HEK293 (cell line): Measurements from ENCODE around the gene UBA6.

ENCODE experiments used
- CTCF ChIA-PET: fragments of 350-600 bp; formaldehyde crosslinking; extraction: SDS; loops from one replicate; lab custom pipeline; 2021; ENCODE audit warnings: antibody characterized with exemption; lab: Yijun Ruan, JAX
- POLR2A ChIA-PET: fragments of 300-600 bp; formaldehyde crosslinking; extraction: SDS; loops from one replicate; lab custom pipeline; 2020; ENCODE audit warnings: antibody characterized with exemption, inconsistent platforms; lab: Yijun Ruan, JAX
- H3K27ac ChIP-seq: fragments of 200-500 bp; sonication (Bioruptor generic); 2 replicates; pipeline ENCODE4 v1.5.1; 2014; ENCODE audit warnings: low read depth, low read length, control low read depth, inconsistent platforms; ENCODE audit errors: extremely low read depth
- H3K36me3 ChIP-seq, 2 experiments: fragments of 200-500 bp in 1 of 2; sonication (Bioruptor generic) in 1 of 2; 1 replicate in 1 of 2; 2 replicates in 1 of 2; pipeline ENCODE4 v1.5.1; 2014 to 2017; ENCODE audit warnings: inconsistent platforms in 2 of 2, low read length in 2 of 2; ENCODE audit not compliant: control insufficient read depth in 2 of 2, insufficient read depth in 1 of 2
- H3K4me1 ChIP-seq: fragments of 200-500 bp; sonication (Bioruptor generic); 2 replicates; pipeline ENCODE4 v1.5.1; 2014; ENCODE audit warnings: mild to moderate bottlenecking, low read length, inconsistent platforms; ENCODE audit not compliant: control insufficient read depth, insufficient read depth
- H3K4me3 ChIP-seq: 2 replicates; pipeline ENCODE4 v1.5.1; 2011; ENCODE audit warnings: low read depth, mild to moderate bottlenecking, control low read depth, low read length, moderate library complexity
- H3K9me3 ChIP-seq: fragments of 200-500 bp; sonication (Bioruptor generic); 2 replicates; pipeline ENCODE4 v1.5.1; 2014; ENCODE audit warnings: low read depth, low read length, inconsistent platforms; ENCODE audit not compliant: control insufficient read depth, insufficient read depth
- EGR2 ChIP-seq: fragments of 450-650 bp; formaldehyde crosslinking; IDR thresholded peaks from 2 replicates; pipeline ENCODE4 v1.5.1; 2016; ENCODE audit warnings: low read depth, missing biosample characterization, missing genetic modification characterization
- HIC1 ChIP-seq: fragments of 450-650 bp; formaldehyde crosslinking; IDR thresholded peaks from 2 replicates; pipeline ENCODE4 v1.5.1; 2016; ENCODE audit warnings: missing biosample characterization, missing genetic modification characterization
- HOXA7 ChIP-seq: sonication (generic); formaldehyde crosslinking; IDR thresholded peaks from 2 replicates; pipeline ENCODE4 v1.8.1; 2022; ENCODE audit warnings: missing genetic modification reagents, borderline replicate concordance
- IKZF3 ChIP-seq: fragments of 450-650 bp; IDR thresholded peaks from 2 replicates; pipeline ENCODE4 v1.5.0; 2018; ENCODE audit warnings: missing biosample characterization, mild to moderate bottlenecking, missing genetic modification characterization, moderate library complexity
- YY1 ChIP-seq: fragments of 450-650 bp; formaldehyde crosslinking; IDR thresholded peaks from 2 replicates; pipeline ENCODE4 v1.5.1; 2018; ENCODE audit warnings: missing biosample characterization, missing genetic modification characterization
- ZBTB1 ChIP-seq: fragments of 450-650 bp; formaldehyde crosslinking; IDR thresholded peaks from 2 replicates; pipeline ENCODE4 v1.5.1; 2016; ENCODE audit warnings: missing biosample characterization, missing genetic modification characterization
- ZNF2 ChIP-seq: fragments of 450-650 bp; formaldehyde crosslinking; IDR thresholded peaks from 2 replicates; pipeline ENCODE4 v1.5.1; 2016; ENCODE audit warnings: missing biosample characterization, missing genetic modification characterization
- ZNF221 ChIP-seq: fragments of 450-650 bp; formaldehyde crosslinking; IDR thresholded peaks from 2 replicates; pipeline ENCODE4 v1.5.1; 2017; ENCODE audit warnings: missing biosample characterization, missing genetic modification characterization, borderline replicate concordance
- ZNF223 ChIP-seq: fragments of 450-650 bp; formaldehyde crosslinking; IDR thresholded peaks from 2 replicates; pipeline ENCODE4 v1.5.1; 2016; ENCODE audit warnings: missing biosample characterization, missing genetic modification characterization
- ZNF26 ChIP-seq: fragments of 450-650 bp; formaldehyde crosslinking; IDR thresholded peaks from 2 replicates; pipeline ENCODE4 v1.5.1; 2016; ENCODE audit warnings: missing biosample characterization, missing genetic modification characterization
- ZNF302 ChIP-seq: fragments of 450-650 bp; formaldehyde crosslinking; IDR thresholded peaks from 2 replicates; pipeline ENCODE4 v1.5.1; 2016; ENCODE audit warnings: missing biosample characterization, missing genetic modification characterization, low read depth
- ZNF37A ChIP-seq: fragments of 450-650 bp; IDR thresholded peaks from 2 replicates; pipeline ENCODE4 v1.5.1; 2018; ENCODE audit warnings: missing biosample characterization, missing genetic modification characterization
- ZNF404 ChIP-seq: fragments of 450-650 bp; formaldehyde crosslinking; IDR thresholded peaks from 2 replicates; pipeline ENCODE4 v1.5.1; 2017; ENCODE audit warnings: missing biosample characterization, missing genetic modification characterization
- ZNF501 ChIP-seq: fragments of 450-650 bp; formaldehyde crosslinking; IDR thresholded peaks from 2 replicates; pipeline ENCODE4 v1.5.1; 2016; ENCODE audit warnings: missing biosample characterization, missing genetic modification characterization
- ZNF596 ChIP-seq: fragments of 450-650 bp; IDR thresholded peaks from 2 replicates; pipeline ENCODE4 v1.5.0; 2018; ENCODE audit warnings: missing biosample characterization, mild to moderate bottlenecking, missing genetic modification characterization, moderate library complexity
- ZNF660 ChIP-seq: fragments of 450-650 bp; IDR thresholded peaks from 2 replicates; pipeline ENCODE4 v1.5.1; 2018; ENCODE audit warnings: missing biosample characterization, mild to moderate bottlenecking, missing genetic modification characterization
- ZNF670 ChIP-seq: fragments of 450-650 bp; formaldehyde crosslinking; IDR thresholded peaks from 2 replicates; pipeline ENCODE4 v1.5.1; 2016; ENCODE audit warnings: missing biosample characterization, missing genetic modification characterization, low read depth
- ZNF692 ChIP-seq: fragments of 450-650 bp; formaldehyde crosslinking; IDR thresholded peaks from 2 replicates; pipeline ENCODE4 v1.5.1; 2016; ENCODE audit warnings: missing biosample characterization, missing genetic modification characterization
- ZSCAN18 ChIP-seq: fragments of 450-650 bp; formaldehyde crosslinking; IDR thresholded peaks from 2 replicates; pipeline ENCODE4 v1.5.1; 2016; ENCODE audit warnings: missing biosample characterization, missing genetic modification characterization
- ZSCAN5A ChIP-seq: fragments of 450-650 bp; formaldehyde crosslinking; IDR thresholded peaks from 2 replicates; pipeline ENCODE4 v1.5.1; 2016; ENCODE audit warnings: missing biosample characterization, missing genetic modification characterization

UBA6 gene

GRCh38 chr4:67743194-67743593, 42.2 kb upstream of the UBA6 start (continued):
- TF ChIP-seq ZNF223 (no peak), ZNF670 (tag by site-specific recombination) (no peak), ZNF26 (tag by site-specific recombination) (no peak), ZNF37A (no peak), EGR2 (tag by site-specific recombination) (no peak), HIC1 (tag by site-specific recombination) (no peak), ZNF2 (tag by site-specific recombination) (no peak), ZNF596 (tag by site-specific recombination) (no peak), ZNF660 (tag by site-specific recombination) (no peak)

- TF ChIP-seq ZNF2 (tag by site-specific recombination) = no peak
- TF ChIP-seq ZSCAN18 (tag by site-specific recombination) = no peak
- no peak for TF ChIP-seq YY1 (tag by site-specific recombination)
- no peak for TF ChIP-seq HOXA7 (CRISPR knock-in tag)
- no peak for TF ChIP-seq ZNF221 (tag by site-specific recombination)
- TF ChIP-seq ZBTB1 (tag by site-specific recombination) = no peak
- TF ChIP-seq IKZF3 (tag by site-specific recombination) = no peak
- TF ChIP-seq ZNF501 = no peak
- no peak for TF ChIP-seq ZSCAN5A (tag by site-specific recombination)
- TF ChIP-seq ZNF302 (tag by site-specific recombination) = no peak
- TF ChIP-seq ZNF404 (tag by site-specific recombination) = no peak
- no peak for TF ChIP-seq ZNF692 (tag by site-specific recombination)
- no peaks in the 10 kb centered on the region for H3K9me3 ChIP-seq
- CTCF ChIA-PET = interaction anchor here (0.6 kb wide), 1 partner anchor 174 kb away, joined by 3 read pairs; no protein-coding TSS in a partner anchor
- H3K27ac ChIP-seq = no peak overlapping the region
- H3K36me3 ChIP-seq = no peaks in the 10 kb centered on the region
- no peaks in the 10 kb centered on the region for H3K4me1 ChIP-seq
- POLR2A ChIA-PET = no interaction called here
- H3K4me3 ChIP-seq = no peak overlapping the region
Observed at GRCh38 chr4:67736262-67736661, 35.3 kb upstream of the UBA6 start.
